Measurements from ENCODE around the gene UCHL5.

Gene UCHL5

DNA sequence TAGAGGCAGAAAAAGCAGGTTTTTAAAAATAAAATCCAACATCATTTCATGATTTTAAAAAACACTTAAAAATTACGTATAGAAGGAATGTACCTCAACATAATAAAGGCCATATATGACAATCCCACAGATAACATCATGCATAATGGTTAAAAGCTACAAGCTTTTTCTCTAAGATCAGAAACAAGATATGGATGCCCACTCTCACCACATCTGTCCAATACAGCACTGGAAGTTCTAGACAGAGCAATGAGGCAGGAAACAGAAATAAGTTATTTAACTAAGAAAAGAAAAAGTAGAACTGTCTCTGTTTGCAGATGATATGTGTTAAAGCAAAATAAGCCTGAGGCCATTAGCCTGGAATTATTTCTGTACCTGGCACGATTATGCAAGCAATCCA lies 96.3 kb downstream of the UCHL5 start:
- no peak for DNase-seq
